PC-9 (cell line): ENCODE data around the gene DLG3.

Experiments
- CTCF ChIP-seq: fragments of 200-600 bp; sonication (generic); conservative IDR thresholded peaks from 2 replicates; pipeline ENCODE4 v1.6.1; 2017; ENCODE audit warnings: mixed run types, antibody characterized with exemption, mild to moderate bottlenecking, moderate library complexity
- EZH2 ChIP-seq: fragments of 200-600 bp; sonication (generic); IDR thresholded peaks from 2 replicates; pipeline ENCODE4 v1.8.0; 2017; ENCODE audit warnings: antibody characterized with exemption, low read depth

DNA sequence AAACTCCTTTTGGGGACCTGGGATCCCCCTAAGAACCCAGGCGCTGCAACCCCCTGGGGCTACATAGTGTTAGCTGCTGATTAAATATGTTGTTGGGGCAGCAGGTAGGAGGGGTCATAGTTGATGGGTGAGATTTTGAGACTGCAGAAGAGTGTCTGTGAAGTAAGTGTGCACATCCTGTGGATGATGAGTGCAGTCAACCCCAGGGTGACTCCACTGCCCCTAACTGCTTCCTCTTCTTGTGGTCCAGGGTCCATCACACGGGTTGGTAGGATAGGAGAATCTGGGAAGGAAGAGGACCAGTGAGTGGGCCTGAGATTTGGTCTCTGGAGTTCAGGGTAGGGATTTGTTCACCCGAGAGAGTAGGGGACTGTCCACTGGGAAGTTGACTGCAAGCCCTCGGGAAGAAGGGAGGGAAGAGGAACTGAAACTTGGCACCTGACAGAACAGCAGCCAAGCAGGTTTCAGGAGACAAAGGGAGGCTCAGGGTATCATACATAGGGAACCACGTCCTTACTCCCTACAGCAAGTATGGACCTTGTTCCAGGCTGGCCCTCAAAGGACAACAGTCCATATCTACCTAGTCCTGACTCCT, 8.5 kb downstream of the DLG3 start:
- TF ChIP-seq EZH2 (no peak), CTCF (no peak)
